ENCODE data around the gene CIAO2A.

- TF ChIP-seq CTCF (conservative IDR thresholded peaks at IDR 0.05; ENCODE audit: low read length): no peak
- TF ChIP-seq EZH2phosphoT487 (IDR thresholded peaks at IDR 0.05; ENCODE audit: borderline replicate concordance): no peak
Measured at GRCh38 chr15:64023220-64023619, 70.4 kb downstream of the CIAO2A start.
